Smooth muscle cell (in vitro differentiated cells): ENCODE results near the gene PLCB3. TPM values are rescaled to one million over a fixed set of nuclear protein-coding genes. Genes with fewer than 3 reads are reported as not detected.
A peak's percentile ranks its signal among the peaks of the same experiment; 100 is the strongest.

Experiments
- DNase-seq: peaks from one replicate; lab custom pipeline; 2025; ENCODE audit not compliant: unreplicated experiment; lab: John Stamatoyannopoulos, UW
- H2AFZ ChIP-seq: fragments of 200-600 bp; sonication (generic); 2 replicates; pipeline ENCODE4 v1.6.0; 2016; ENCODE audit warnings: antibody characterized with exemption, low read depth, mild to moderate bottlenecking
- H3F3A ChIP-seq: fragments of 200-600 bp; sonication (generic); 2 replicates; pipeline ENCODE4 v1.6.0; 2017; ENCODE audit warnings: antibody characterized with exemption, low read depth
- H3K27ac ChIP-seq: fragments of 200-600 bp; sonication (generic); 2 replicates; pipeline ENCODE4 v1.5.1; 2016; ENCODE audit warnings: low read depth, mild to moderate bottlenecking
- H3K27me3 ChIP-seq: fragments of 200-600 bp; sonication (generic); 2 replicates; pipeline ENCODE4 v1.6.1; 2016; ENCODE audit warnings: low read depth, mild to moderate bottlenecking
- H3K36me3 ChIP-seq: fragments of 200-600 bp; sonication (generic); 2 replicates; pipeline ENCODE4 v1.5.1; 2016; ENCODE audit warnings: low read depth
- H3K4me1 ChIP-seq: fragments of 200-600 bp; sonication (generic); 2 replicates; pipeline ENCODE4 v1.5.1; 2016; ENCODE audit warnings: low read depth
- H3K4me2 ChIP-seq: fragments of 200-600 bp; sonication (generic); 2 replicates; pipeline ENCODE4 v1.6.0; 2016; ENCODE audit warnings: mild to moderate bottlenecking
- H3K4me3 ChIP-seq: fragments of 200-600 bp; sonication (generic); 2 replicates; pipeline ENCODE4 v1.5.1; 2016; ENCODE audit warnings: mild to moderate bottlenecking
- H3K79me2 ChIP-seq: fragments of 200-600 bp; sonication (generic); 2 replicates; pipeline ENCODE4 v1.6.0; 2016; ENCODE audit warnings: low read depth, mild to moderate bottlenecking
- H3K9ac ChIP-seq: fragments of 200-600 bp; sonication (generic); 2 replicates; pipeline ENCODE4 v1.6.0; 2016; ENCODE audit warnings: low read depth
- H3K9me3 ChIP-seq: fragments of 200-600 bp; sonication (generic); replicated peaks from 2 replicates; pipeline ENCODE4 v1.5.1; 2016; ENCODE audit warnings: low read depth
- H4K20me1 ChIP-seq: fragments of 200-600 bp; sonication (generic); 2 replicates; pipeline ENCODE4 v1.6.0; 2016; ENCODE audit warnings: low read depth
- WGBS: methylation state at CpG from one replicate; pipeline ENCODE4 v1.1.7; 2016; ENCODE audit warnings: low lambda C conversion rate; 5-methylcytosine and 5-hydroxymethylcytosine counted together
- polyA plus RNA-seq: library from polyadenylated mRNA; unstranded; fragments of >200 nt; fragmentation: Nextera tagmentation; extraction: Ambion mirVana; gene quantifications from 2 replicates; pipeline ENCODE4 v1.2.1, GENCODE V29; 2016
- small RNA-seq: library from RNA; depleted of rRNA; stranded (forward); fragments of <200 nt; gene quantifications from one replicate; pipeline ENCODE3, GENCODE V24; 2014
- total RNA-seq: library from RNA; depleted of rRNA; stranded (reverse); fragments of >200 nt; gene quantifications from 2 replicates; pipeline ENCODE4 v1.2.3, GENCODE V29; 2014
- TF ChIP-seq, protein P1 (sequence below): fragments of 200-600 bp; sonication (generic); IDR thresholded peaks from 2 replicates; pipeline ENCODE4 v1.5.1; 2017; ENCODE audit warnings: borderline replicate concordance, mild to moderate bottlenecking, antibody characterized with exemption; ENCODE audit not compliant: insufficient read depth, poor library complexity, severe bottlenecking

PLCB3 gene
- total and polyA plus RNA-seq, 2 experiments from 2014 or later, result 15.0 to 15.6 TPM

DNA sequence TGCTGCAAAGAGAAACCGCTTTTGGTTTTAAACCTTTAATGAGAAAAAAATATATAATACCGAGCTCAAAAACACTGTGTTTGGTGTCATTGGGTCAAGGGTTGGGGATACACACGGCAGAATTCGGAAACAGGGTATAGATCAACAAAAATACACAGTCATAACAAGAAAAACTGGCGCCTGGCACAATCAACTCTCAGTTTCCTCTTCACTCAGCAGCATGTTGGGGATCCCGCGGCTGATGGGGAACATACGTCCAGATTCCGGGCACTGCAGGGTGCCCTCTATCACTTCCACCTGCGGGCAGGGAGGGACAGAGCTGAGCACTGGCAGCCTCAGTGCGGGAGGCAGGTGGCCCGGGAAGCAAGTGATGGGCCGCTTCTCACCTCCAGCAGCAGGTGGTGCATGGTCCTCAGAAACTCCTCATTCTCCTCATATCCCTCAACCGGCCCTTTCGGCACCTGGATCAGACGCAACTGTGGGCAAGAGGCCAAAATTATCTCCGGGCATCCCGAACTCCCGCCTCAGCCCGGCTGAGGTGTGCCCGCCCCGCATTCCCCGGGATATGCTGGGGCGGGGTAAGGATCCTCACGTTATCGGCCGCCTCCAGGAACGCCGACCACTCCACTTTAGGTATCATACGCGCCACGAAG, 65.5 kb downstream of the PLCB3 start:
- Histone ChIP-seq H3K9ac (peak overlapping the region; percentile 88), H3K36me3 (no peaks in the 10 kb centered on the region), H3K79me2 (peaks cover 6% of the 10 kb centered on the region), H3K9me3 (no peaks in the 10 kb centered on the region), H3K27ac (peak overlapping the region; percentile 96), H3F3A (no peaks in the 10 kb centered on the region), H3K4me3 (peak overlapping the region; percentile 95), H3K4me1 (peaks cover 8% of the 10 kb centered on the region), H3K4me2 (peak overlapping the region; percentile 90), H4K20me1 (no peaks in the 10 kb centered on the region), H3K27me3 (no peaks in the 10 kb centered on the region), H2AFZ (peak overlapping the region; percentile 42)
- no peak for DNase-seq
- 9% methylated on average over 32 of the region's 32 CpGs for WGBS
- TF ChIP-seq, protein P1, sequence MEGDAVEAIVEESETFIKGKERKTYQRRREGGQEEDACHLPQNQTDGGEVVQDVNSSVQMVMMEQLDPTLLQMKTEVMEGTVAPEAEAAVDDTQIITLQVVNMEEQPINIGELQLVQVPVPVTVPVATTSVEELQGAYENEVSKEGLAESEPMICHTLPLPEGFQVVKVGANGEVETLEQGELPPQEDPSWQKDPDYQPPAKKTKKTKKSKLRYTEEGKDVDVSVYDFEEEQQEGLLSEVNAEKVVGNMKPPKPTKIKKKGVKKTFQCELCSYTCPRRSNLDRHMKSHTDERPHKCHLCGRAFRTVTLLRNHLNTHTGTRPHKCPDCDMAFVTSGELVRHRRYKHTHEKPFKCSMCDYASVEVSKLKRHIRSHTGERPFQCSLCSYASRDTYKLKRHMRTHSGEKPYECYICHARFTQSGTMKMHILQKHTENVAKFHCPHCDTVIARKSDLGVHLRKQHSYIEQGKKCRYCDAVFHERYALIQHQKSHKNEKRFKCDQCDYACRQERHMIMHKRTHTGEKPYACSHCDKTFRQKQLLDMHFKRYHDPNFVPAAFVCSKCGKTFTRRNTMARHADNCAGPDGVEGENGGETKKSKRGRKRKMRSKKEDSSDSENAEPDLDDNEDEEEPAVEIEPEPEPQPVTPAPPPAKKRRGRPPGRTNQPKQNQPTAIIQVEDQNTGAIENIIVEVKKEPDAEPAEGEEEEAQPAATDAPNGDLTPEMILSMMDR, result no peak

DNA sequence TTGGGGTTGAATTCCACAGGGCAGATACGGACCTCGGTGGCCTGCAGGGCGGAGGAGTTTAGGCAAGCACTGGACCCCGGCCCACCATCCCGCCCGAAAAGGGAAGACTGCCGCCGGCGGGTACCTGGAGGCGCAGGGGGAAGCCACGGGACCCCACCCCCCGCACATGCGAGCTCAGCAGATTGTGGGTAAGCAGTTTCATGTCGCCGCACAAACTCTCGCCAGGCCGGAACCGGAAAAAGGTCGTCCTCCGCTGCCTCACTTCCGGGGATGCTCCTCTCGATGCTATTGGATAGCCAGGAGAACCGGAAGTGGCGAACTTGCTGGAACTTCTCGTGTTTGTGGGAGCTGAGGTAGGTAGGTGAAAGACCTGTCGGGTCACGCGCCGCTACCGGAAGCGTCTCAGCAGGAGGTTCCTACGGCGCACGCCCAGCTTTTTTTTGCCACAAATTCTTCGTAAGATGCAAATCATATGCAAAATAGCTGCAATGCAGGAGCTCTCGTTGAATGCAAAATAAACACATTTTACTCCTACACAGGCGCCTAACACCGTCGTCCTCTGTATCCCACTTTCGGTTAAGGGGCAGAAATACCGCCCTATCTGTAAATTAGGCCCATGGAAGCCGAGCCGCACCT, 66.1 kb downstream of the PLCB3 start, which contains the start of gene TRMT112:
TSS of gene TRMT112 (minus strand) at position 235 of the 636 bp plus-strand sequence. CDS start at position 202, 33 bp downstream.
- Histone ChIP-seq H3K9me3 (no peaks in the 10 kb centered on the region), H3K36me3 (no peaks in the 10 kb centered on the region), H3K9ac (peak within 1 kb of the TSS; percentile 88), H2AFZ (peak within 1 kb of the TSS; percentile 61), H3F3A (no peaks in the 10 kb centered on the region), H3K4me1 (peaks cover 8% of the 10 kb centered on the region), H4K20me1 (no peaks in the 10 kb centered on the region), H3K27ac (peak within 1 kb of the TSS; percentile 96), H3K27me3 (no peaks in the 10 kb centered on the region), H3K79me2 (peaks cover 6% of the 10 kb centered on the region), H3K4me2 (peak within 1 kb of the TSS; percentile 90), H3K4me3 (peak within 1 kb of the TSS; percentile 95)
- TF ChIP-seq, protein P1, result no peak
- WGBS, result under 1% methylated on average over 43 of the region's 43 CpGs
- DNase-seq, result peak; percentile 80

DNA sequence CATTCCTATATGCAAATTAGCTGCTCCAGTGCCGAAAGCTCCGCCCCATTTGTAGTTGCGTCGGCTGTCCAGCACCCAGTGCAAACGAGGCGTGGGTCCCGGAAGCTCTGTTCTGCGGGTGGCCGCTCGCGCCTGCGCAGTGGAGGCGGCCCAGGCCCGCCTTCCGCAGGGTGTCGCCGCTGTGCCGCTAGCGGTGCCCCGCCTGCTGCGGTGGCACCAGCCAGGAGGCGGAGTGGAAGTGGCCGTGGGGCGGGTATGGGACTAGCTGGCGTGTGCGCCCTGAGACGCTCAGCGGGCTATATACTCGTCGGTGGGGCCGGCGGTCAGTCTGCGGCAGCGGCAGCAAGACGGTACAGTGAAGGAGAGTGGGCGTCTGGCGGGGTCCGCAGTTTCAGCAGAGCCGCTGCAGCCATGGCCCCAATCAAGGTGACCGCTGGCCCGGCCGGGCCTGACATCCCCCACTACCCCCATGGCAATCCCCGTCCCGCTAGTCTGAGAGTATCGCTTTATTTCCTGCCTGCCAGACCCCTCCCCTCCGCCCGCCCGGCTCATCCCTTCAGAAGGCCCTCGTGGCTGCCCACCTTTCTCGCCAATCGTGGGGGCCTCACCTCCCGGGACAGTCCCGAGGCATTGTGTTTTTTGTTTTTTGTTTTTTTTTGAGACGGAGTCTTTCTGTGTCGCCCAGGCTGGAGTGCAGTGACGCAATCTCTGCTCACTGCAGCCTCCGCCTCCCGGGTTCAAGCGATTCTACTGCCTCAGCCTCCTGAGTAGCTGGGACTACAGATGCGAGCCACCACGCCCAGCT, 66.8 kb downstream of the PLCB3 start, which contains the start of gene PRDX5:
TSS of gene PRDX5 (plus strand) at position 161 of the 805 bp plus-strand sequence. CDS start at position 256, 95 bp downstream.
- Histone ChIP-seq H3K27ac (peak within 1 kb of the TSS; percentile 96), H2AFZ (peak within 1 kb of the TSS; percentile 61), H3K36me3 (no peaks in the 10 kb centered on the region), H3K79me2 (peaks cover 6% of the 10 kb centered on the region), H3K27me3 (no peaks in the 10 kb centered on the region), H3K4me3 (peak within 1 kb of the TSS; percentile 95), H3F3A (no peaks in the 10 kb centered on the region), H4K20me1 (no peaks in the 10 kb centered on the region), H3K4me1 (peaks cover 8% of the 10 kb centered on the region), H3K4me2 (peak within 1 kb of the TSS; percentile 90), H3K9ac (peak within 1 kb of the TSS; percentile 88), H3K9me3 (no peaks in the 10 kb centered on the region)
- TF ChIP-seq, protein P1, result no peak
- DNase-seq, result peak; percentile 82
- under 1% methylated on average over 58 of the region's 61 CpGs for WGBS

Small RNAs within 50 kb of the gene (small RNA-seq; reads per million reads assigned to genes)
- not detected for gene RF00019

Other genes starting within 250 kb of the PLCB3 start
- gene FLRT1, start 215.6 kb upstream of the PLCB3 start, total RNA-seq, result 0.76 TPM in 1 of 2 replicates, not detected in the other
- 0.26 and 0.32 TPM in 2 replicates for gene FLRT1, start 215.6 kb upstream of the PLCB3 start, polyA plus RNA-seq
- gene MACROD1, start 85.4 kb upstream of the PLCB3 start, total RNA-seq, result 9.2 and 57.9 TPM in 2 replicates
- gene MACROD1, start 85.4 kb upstream of the PLCB3 start, polyA plus RNA-seq, result 32.6 and 35.2 TPM in 2 replicates
- 103 and 114 TPM in 2 replicates for gene STIP1, start 65.4 kb upstream of the PLCB3 start, total RNA-seq
- gene STIP1, start 65.4 kb upstream of the PLCB3 start, polyA plus RNA-seq, result 117 and 129 TPM in 2 replicates
- gene FERMT3, start 44.8 kb upstream of the PLCB3 start, total RNA-seq, result 0.18 and 1.2 TPM in 2 replicates
- 2.4 and 3.7 TPM in 2 replicates for gene FERMT3, start 44.8 kb upstream of the PLCB3 start, polyA plus RNA-seq
- 52.6 and 66.1 TPM in 2 replicates for gene TRPT1, start 25.3 kb upstream of the PLCB3 start, total RNA-seq
- gene TRPT1, start 25.3 kb upstream of the PLCB3 start, polyA plus RNA-seq, result 65.6 and 78.5 TPM in 2 replicates
- 50.6 and 51.5 TPM in 2 replicates for gene NUDT22, start 25.3 kb upstream of the PLCB3 start, total RNA-seq
- gene NUDT22, start 25.3 kb upstream of the PLCB3 start, polyA plus RNA-seq, result 76.8 and 82.1 TPM in 2 replicates
- 14.5 and 14.7 TPM in 2 replicates for gene DNAJC4, start 21.0 kb upstream of the PLCB3 start, total RNA-seq
- gene DNAJC4, start 21.0 kb upstream of the PLCB3 start, polyA plus RNA-seq, result 76.7 and 78.5 TPM in 2 replicates
- gene VEGFB, start 16.9 kb upstream of the PLCB3 start, total RNA-seq, result 20.0 and 27.9 TPM in 2 replicates
- 94.4 and 96.5 TPM in 2 replicates for gene VEGFB, start 16.9 kb upstream of the PLCB3 start, polyA plus RNA-seq
- 31.0 and 51.3 TPM in 2 replicates for gene FKBP2, start 10.4 kb upstream of the PLCB3 start, total RNA-seq
- 231 and 246 TPM in 2 replicates for gene FKBP2, start 10.4 kb upstream of the PLCB3 start, polyA plus RNA-seq
- 213 and 242 TPM in 2 replicates for gene PPP1R14B, start 4.6 kb upstream of the PLCB3 start, total RNA-seq
- 530 and 589 TPM in 2 replicates for gene PPP1R14B, start 4.6 kb upstream of the PLCB3 start, polyA plus RNA-seq
- gene BAD, start 33.1 kb downstream of the PLCB3 start, total RNA-seq, result 48.7 and 65.8 TPM in 2 replicates
- gene BAD, start 33.1 kb downstream of the PLCB3 start, polyA plus RNA-seq, result 117 and 126 TPM in 2 replicates
- 17.3 and 19.6 TPM in 2 replicates for gene GPR137, start 34.3 kb downstream of the PLCB3 start, total RNA-seq
- gene GPR137, start 34.3 kb downstream of the PLCB3 start, polyA plus RNA-seq, result 63.6 and 69.0 TPM in 2 replicates
- not detected in 2 replicates for gene KCNK4, start 39.8 kb downstream of the PLCB3 start, total RNA-seq
- not detected in 2 replicates for gene KCNK4, start 39.8 kb downstream of the PLCB3 start, polyA plus RNA-seq
- not detected in 2 replicates for gene CATSPERZ, start 48.8 kb downstream of the PLCB3 start, total RNA-seq
- gene CATSPERZ, start 48.8 kb downstream of the PLCB3 start, polyA plus RNA-seq, result not detected in 2 replicates
- gene ESRRA, start 54.0 kb downstream of the PLCB3 start, total RNA-seq, result 7.7 and 8.0 TPM in 2 replicates
- 16.7 and 29.4 TPM in 2 replicates for gene ESRRA, start 54.0 kb downstream of the PLCB3 start, polyA plus RNA-seq
- gene TRMT112, start 66.0 kb downstream of the PLCB3 start, total RNA-seq, result 218 and 285 TPM in 2 replicates
- 327 and 353 TPM in 2 replicates for gene TRMT112, start 66.0 kb downstream of the PLCB3 start, polyA plus RNA-seq
- gene PRDX5, start 66.6 kb downstream of the PLCB3 start, total RNA-seq, result 169 and 209 TPM in 2 replicates
- gene PRDX5, start 66.6 kb downstream of the PLCB3 start, polyA plus RNA-seq, result 461 and 474 TPM in 2 replicates
- gene CCDC88B, start 88.7 kb downstream of the PLCB3 start, total RNA-seq, result 0.22 and 2.2 TPM in 2 replicates
- gene CCDC88B, start 88.7 kb downstream of the PLCB3 start, polyA plus RNA-seq, result 2.2 and 3.4 TPM in 2 replicates
- gene RPS6KA4, start 107.6 kb downstream of the PLCB3 start, total RNA-seq, result 19.5 and 21.8 TPM in 2 replicates
- 40.0 and 42.9 TPM in 2 replicates for gene RPS6KA4, start 107.6 kb downstream of the PLCB3 start, polyA plus RNA-seq